Middle frontal gyrus (tissue), 1 donor: Measurements from ENCODE around the gene EMX1.
"Not testable (repeated sequence)": the region's sequence is repeated elsewhere in the genome, so short reads cannot be mapped to it uniquely, and the experiment has no call there.

Experiments used
- DNase-seq: peaks from one replicate; pipeline ENCODE4 v3.0.0-alpha.2; 2015; ENCODE audit warnings: low spot score; ENCODE audit errors: extremely low spot score

EMX1 gene

GRCh38 chr2:72900191-72900825 is 17.0 kb upstream of the EMX1 start:
- DNase-seq = no peak

GRCh38 chr2:72901426-72901825 is 15.9 kb upstream of the EMX1 start:
- no peak for DNase-seq

GRCh38 chr2:72907369-72907768 is 9.9 kb upstream of the EMX1 start:
- not testable (repeated sequence) for DNase-seq

- no peak for DNase-seq
These were observed 8.6 kb upstream of the EMX1 start for GRCh38 chr2:72908741-72909140.

- no peak for DNase-seq
These were observed 6.1 kb upstream of the EMX1 start for GRCh38 chr2:72911256-72911655.

- DNase-seq = no peak
These were observed 3.7 kb upstream of the EMX1 start for GRCh38 chr2:72913486-72914205.

- no peak for DNase-seq
These were observed 3.1 kb upstream of the EMX1 start for GRCh38 chr2:72914206-72914559.

GRCh38 chr2:72914589-72915319 is 2.6 kb upstream of the EMX1 start:
- no peak for DNase-seq

- DNase-seq = no peak
These were observed 1.9 kb upstream of the EMX1 start for GRCh38 chr2:72915320-72915906.

GRCh38 chr2:72915907-72916742 is 1.2 kb upstream of the EMX1 start:
- no peak for DNase-seq

GRCh38 chr2:72916743-72917137 is 579 bp upstream of the EMX1 start:
- no peak for DNase-seq

GRCh38 chr2:72917877-72918553 is 696 bp downstream of the EMX1 start:
- no peak for DNase-seq

GRCh38 chr2:72919414-72920317 is 2.3 kb downstream of the EMX1 start:
- DNase-seq = no peak

- DNase-seq = no peak
These were observed 3.2 kb downstream of the EMX1 start for GRCh38 chr2:72920318-72921087.

GRCh38 chr2:72921088-72921851 is 4.0 kb downstream of the EMX1 start:
- DNase-seq = no peak

- no peak for DNase-seq
These were observed 4.5 kb downstream of the EMX1 start for GRCh38 chr2:72921853-72922252.

- no peak for DNase-seq
These were observed 6.6 kb downstream of the EMX1 start for GRCh38 chr2:72923833-72924352.
